HepG2 (cell line): ENCODE measurements around the gene CACNA1G. TPM values are rescaled to one million over a fixed set of nuclear protein-coding genes. Genes with fewer than 3 reads are reported as not detected.

ENCODE experiments used
- AGO1 ChIP-seq: fragments of 200-400 bp; formaldehyde crosslinking; IDR thresholded peaks from 2 replicates; pipeline ENCODE4 v1.6.1; 2017; ENCODE audit warnings: mild to moderate bottlenecking, low read depth, low read length, moderate library complexity; ENCODE audit not compliant: poor library complexity, severe bottlenecking
- BHLHE40 ChIP-seq: IDR thresholded peaks from 2 replicates; pipeline ENCODE4 v1.6.1; 2011; ENCODE audit warnings: low read length, improper control_type of control experiment
- CENPBD1 ChIP-seq: sonication (generic); formaldehyde crosslinking; IDR thresholded peaks from 2 replicates; pipeline ENCODE4 v1.8.0; 2022; ENCODE audit warnings: missing genetic modification reagents, low read depth, mild to moderate bottlenecking, borderline replicate concordance
- ELF1 ChIP-seq: sonication (generic); formaldehyde crosslinking; IDR thresholded peaks from 2 replicates; pipeline ENCODE4 v1.4.0; 2020; ENCODE audit warnings: missing genetic modification reagents
- EZH2 ChIP-seq: conservative IDR thresholded peaks from 2 replicates; pipeline ENCODE4 v1.6.1; 2012; ENCODE audit warnings: mild to moderate bottlenecking, low read depth, low read length, moderate library complexity
- FOXA1 ChIP-seq, 2 experiments: fragments of 450-650 bp in 1 of 2; sonication (generic) in 1 of 2; formaldehyde crosslinking in 1 of 2; IDR thresholded peaks; 2 replicates each; pipeline versions ENCODE4 v1.4.0 to v1.6.1; 2016 to 2020; ENCODE audit warnings: missing genetic modification reagents in 1 of 2
- FOXO4 ChIP-seq: sonication (generic); formaldehyde crosslinking; conservative IDR thresholded peaks from 2 replicates; pipeline ENCODE4 v1.8.1; 2023; ENCODE audit warnings: missing genetic modification reagents
- KDM4B ChIP-seq: sonication (generic); formaldehyde crosslinking; IDR thresholded peaks from 2 replicates; pipeline ENCODE4 v1.4.0; 2020; ENCODE audit warnings: missing genetic modification reagents
- MAZ ChIP-seq, 2 experiments: sonication (generic) in 1 of 2; formaldehyde crosslinking in 1 of 2; IDR thresholded peaks; 2 replicates each; pipeline versions ENCODE4 v1.5.0 to v1.6.1; 2012 to 2020; ENCODE audit warnings: low read depth in 2 of 2, mild to moderate bottlenecking in 2 of 2, borderline replicate concordance in 1 of 2, improper control_type of control experiment in 1 of 2, low read length in 1 of 2, missing genetic modification reagents in 1 of 2, moderate library complexity in 1 of 2
- NFE2L2 ChIP-seq: fragments of 150-350 bp; IDR thresholded peaks from 2 replicates; pipeline ENCODE4 v1.6.1; 2014; ENCODE audit warnings: low read length
- PHF8 ChIP-seq: sonication (generic); formaldehyde crosslinking; IDR thresholded peaks from 2 replicates; pipeline ENCODE4 v1.5.0; 2020; ENCODE audit warnings: missing genetic modification reagents
- RARA ChIP-seq: IDR thresholded peaks from 2 replicates; pipeline ENCODE4 v1.6.1; 2016; ENCODE audit warnings: missing genetic modification reagents, missing compliant biosample characterization
- SAFB2 ChIP-seq: sonication (generic); formaldehyde crosslinking; IDR thresholded peaks from 2 replicates; pipeline ENCODE4 v1.5.1; 2020; ENCODE audit warnings: missing genetic modification reagents, low read depth, mild to moderate bottlenecking, borderline replicate concordance
- THAP9 ChIP-seq: sonication (generic); formaldehyde crosslinking; IDR thresholded peaks from 2 replicates; pipeline ENCODE4; 2020; ENCODE audit warnings: missing genetic modification reagents, mild to moderate bottlenecking, borderline replicate concordance
- ZBTB7B ChIP-seq: sonication (generic); formaldehyde crosslinking; IDR thresholded peaks from 2 replicates; pipeline ENCODE4 v1.4.0; 2020; ENCODE audit warnings: missing genetic modification reagents
- ZMAT3 ChIP-seq: sonication (generic); formaldehyde crosslinking; conservative IDR thresholded peaks from 2 replicates; pipeline ENCODE4 v1.7.0; 2021; ENCODE audit warnings: missing genetic modification reagents
- ZNF230 ChIP-seq: sonication (generic); formaldehyde crosslinking; IDR thresholded peaks from 2 replicates; pipeline ENCODE4 v1.4.0; 2020; ENCODE audit warnings: mild to moderate bottlenecking, missing genetic modification reagents
- ZNF331 ChIP-seq: sonication (generic); formaldehyde crosslinking; IDR thresholded peaks from 2 replicates; pipeline ENCODE4 v1.4.0; 2020; ENCODE audit warnings: missing genetic modification reagents
- ZNF569 ChIP-seq: sonication (generic); formaldehyde crosslinking; IDR thresholded peaks from 2 replicates; pipeline ENCODE4 v1.5.0; 2020; ENCODE audit warnings: mild to moderate bottlenecking, missing genetic modification reagents, moderate library complexity, borderline replicate concordance
- ZNF570 ChIP-seq: sonication (generic); formaldehyde crosslinking; IDR thresholded peaks from 2 replicates; pipeline ENCODE4 v1.4.0; 2020; ENCODE audit warnings: mild to moderate bottlenecking, missing genetic modification reagents, borderline replicate concordance
- ZNF572 ChIP-seq: sonication (generic); formaldehyde crosslinking; IDR thresholded peaks from 2 replicates; pipeline ENCODE4 v1.5.1; 2020; ENCODE audit warnings: mild to moderate bottlenecking, missing genetic modification reagents
- ZSCAN20 ChIP-seq: sonication (generic); formaldehyde crosslinking; IDR thresholded peaks from 2 replicates; pipeline ENCODE4 v1.4.0; 2020; ENCODE audit warnings: missing genetic modification reagents, mild to moderate bottlenecking, borderline replicate concordance
- ZUFSP ChIP-seq: sonication (generic); formaldehyde crosslinking; IDR thresholded peaks from 2 replicates; pipeline ENCODE4 v1.9.0; 2021; ENCODE audit warnings: missing genetic modification reagents, mild to moderate bottlenecking, borderline replicate concordance
- polyA plus RNA-seq, 8 experiments: library from polyadenylated mRNA; depleted of rRNA in 3 of 8; stranded (reverse) in 7 of 8; unstranded in 1 of 8; fragments of >200 nt; fragmentation: Illumina TruSeq in 4 of 8; extraction: Trizol in 4 of 8; gene quantifications; 2 replicates each; pipeline versions ENCODE4 v1.2.1 to v1.2.3, GENCODE V29; 2011 to 2016; ENCODE audit warnings: low read depth in 4 of 8, missing spikeins in 1 of 8, mixed read lengths in 1 of 8; ENCODE audit not compliant: insufficient read depth in 1 of 8
- total RNA-seq, 5 experiments: library from RNA; depleted of rRNA; stranded (reverse); fragments of >200 nt; fragmentation: Illumina TruSeq; extraction: Trizol; gene quantifications; 2 replicates each; pipeline ENCODE4 v1.2.3, GENCODE V29; 2016; ENCODE audit warnings: low read depth in 1 of 5

CACNA1G gene
- total and polyA plus RNA-seq, 2 of the 13 experiments (the other 11 are each of a cell fraction or from before 2014, with no cell fraction given): 0.02 TPM; not detected in 1

- no peak for TF ChIP-seq ZUFSP (CRISPR knock-in tag)
- 0 out of 2 replicates have a peak, but pooled peaks have one; percentile 52 for TF ChIP-seq KDM4B
- TF ChIP-seq ELF1 (CRISPR knock-in tag): peak; percentile 35; the same call in 1 of the 2 replicates
- no peak for TF ChIP-seq ZNF570 (CRISPR knock-in tag)
- TF ChIP-seq SAFB2 (CRISPR knock-in tag): no peak
- no peak for TF ChIP-seq FOXO4 (CRISPR knock-in tag)
- no peak for TF ChIP-seq CENPBD1 (CRISPR knock-in tag)
- TF ChIP-seq RARA: no peak
- TF ChIP-seq ZNF572: no peak
- 0 out of 2 replicates have a peak, but pooled peaks have one; percentile 55 for TF ChIP-seq ZNF230 (CRISPR knock-in tag)
- TF ChIP-seq AGO1: no peak
- TF ChIP-seq THAP9 (CRISPR knock-in tag): peak; percentile 53; the same call in 1 of the 2 replicates
- no peak for TF ChIP-seq NFE2L2
- 0 out of 2 replicates have a peak, but pooled peaks have one; percentile 25 for TF ChIP-seq PHF8 (CRISPR knock-in tag)
- no peak for TF ChIP-seq EZH2
- no peak for TF ChIP-seq ZNF569 (CRISPR knock-in tag)
- no peak for TF ChIP-seq FOXA1 (IDR thresholded peaks at IDR 0.05)
- peak; percentile 41; the same call in 1 of the 2 replicates for TF ChIP-seq FOXA1 (CRISPR knock-in tag; IDR thresholded peaks at IDR 0.05)
- peak; percentile 67; the same call in 1 of the 2 replicates for TF ChIP-seq ZNF331 (CRISPR knock-in tag)
- no peak; the same call in 1 of the 2 replicates for TF ChIP-seq BHLHE40
- TF ChIP-seq ZSCAN20 (CRISPR knock-in tag): no peak
- TF ChIP-seq ZBTB7B (CRISPR knock-in tag): peak; percentile 73; the same call in 1 of the 2 replicates
- TF ChIP-seq ZMAT3 (CRISPR knock-in tag): no peak
- no peak for TF ChIP-seq MAZ (IDR thresholded peaks at IDR 0.05; ENCODE audit: borderline replicate concordance, low read depth, low read length)
- TF ChIP-seq MAZ (CRISPR knock-in tag; IDR thresholded peaks at IDR 0.05; ENCODE audit: low read depth): no peak
These were observed 70.1 kb downstream of the CACNA1G start (continued) for GRCh38 chr17:50630524-50631194.
